NCI-H510A (cell line): ENCODE measurements around the gene PWP2.
"Not testable (repeated sequence)": the region's sequence is repeated elsewhere in the genome, so short reads cannot be mapped to it uniquely, and the experiment has no call there.

Experiments used
- DNase-seq: peaks from one replicate; lab custom pipeline; 2025; lab: John Stamatoyannopoulos, UW

Gene PWP2

GRCh38 chr21:44138039-44138438 is 30.8 kb downstream of the PWP2 start:
- not testable (repeated sequence) for DNase-seq

GRCh38 chr21:44139787-44140551 is 32.8 kb downstream of the PWP2 start:
- not testable (repeated sequence) for DNase-seq

GRCh38 chr21:44140552-44140932 is 33.3 kb downstream of the PWP2 start:
- not testable (repeated sequence) for DNase-seq

GRCh38 chr21:44142470-44142869 is 35.3 kb downstream of the PWP2 start:
- not testable (repeated sequence) for DNase-seq

- not testable (repeated sequence) for DNase-seq
Measured at GRCh38 chr21:44143380-44143779, 36.2 kb downstream of the PWP2 start.

- not testable (repeated sequence) for DNase-seq
Measured at GRCh38 chr21:44143996-44144395, 36.8 kb downstream of the PWP2 start.

GRCh38 chr21:44144784-44145602 is 37.8 kb downstream of the PWP2 start:
- not testable (repeated sequence) for DNase-seq

GRCh38 chr21:44145616-44146015 is 38.4 kb downstream of the PWP2 start:
- DNase-seq = not testable (repeated sequence)

GRCh38 chr21:44147108-44147507 is 39.9 kb downstream of the PWP2 start:
- DNase-seq = not testable (repeated sequence)

- DNase-seq = not testable (repeated sequence)
Measured at GRCh38 chr21:44150255-44150654, 43.1 kb downstream of the PWP2 start.

- DNase-seq = not testable (repeated sequence)
Measured at GRCh38 chr21:44153214-44153888, 46.2 kb downstream of the PWP2 start.

- not testable (repeated sequence) for DNase-seq
Measured at GRCh38 chr21:44153889-44154228, 46.7 kb downstream of the PWP2 start.

- not testable (repeated sequence) for DNase-seq
Measured at GRCh38 chr21:44154816-44155230, 47.6 kb downstream of the PWP2 start.

GRCh38 chr21:44155231-44155993 is 48.2 kb downstream of the PWP2 start:
- DNase-seq = not testable (repeated sequence)

GRCh38 chr21:44155994-44156380 is 48.8 kb downstream of the PWP2 start:
- not testable (repeated sequence) for DNase-seq

- not testable (repeated sequence) for DNase-seq
Measured at GRCh38 chr21:44157439-44158081, 50.4 kb downstream of the PWP2 start.

- DNase-seq = not testable (repeated sequence)
Measured at GRCh38 chr21:44158082-44158468, 50.9 kb downstream of the PWP2 start.

- DNase-seq = not testable (repeated sequence)
Measured at GRCh38 chr21:44159349-44160297, 52.4 kb downstream of the PWP2 start.

- DNase-seq = not testable (repeated sequence)
Measured at GRCh38 chr21:44160298-44160672, 53.1 kb downstream of the PWP2 start.

GRCh38 chr21:44160821-44161220 is 53.6 kb downstream of the PWP2 start:
- not testable (repeated sequence) for DNase-seq
